B cell (primary cell): Measurements from ENCODE around the gene CUL5. TPM values are rescaled to one million over a fixed set of nuclear protein-coding genes. Genes with fewer than 3 reads are reported as not detected.

Source experiments
- ATAC-seq: fragments of 200-7000 bp; cut with Tn5 transposase; one replicate; pipeline ENCODE4 v1.10.0; 2021; ENCODE audit warnings: low read depth, mild to moderate bottlenecking, moderate number of reproducible peaks, moderate library complexity
- CTCF ChIA-PET: fragments of 350-600 bp; sonication (Branson Sonifier 250); formaldehyde crosslinking; loops from one replicate; lab custom pipeline; 2021; ENCODE audit warnings: antibody characterized with exemption, inconsistent platforms; lab: Charles Lee
- POLR2A ChIA-PET: fragments of 350-600 bp; sonication (Branson Sonifier 250); formaldehyde crosslinking; loops from one replicate; lab custom pipeline; 2021; ENCODE audit warnings: antibody characterized with exemption; lab: Charles Lee
- DNase-seq: peaks from one replicate; pipeline ENCODE4 v3.0.0; 2013
- H2AFZ ChIP-seq: 2 replicates; pipeline ENCODE4 v1.6.1; 2012; ENCODE audit warnings: mild to moderate bottlenecking, low read depth, low read length; ENCODE audit not compliant: insufficient read depth, poor library complexity, severe bottlenecking
- H3K27ac ChIP-seq, 2 donors: 1 replicate in 1 of 2; 2 replicates in 1 of 2; pipeline ENCODE4 v1.5.1; 2012 to 2013; ENCODE audit warnings: low read length in 2 of 2, mild to moderate bottlenecking in 2 of 2, moderate library complexity in 1 of 2
- H3K27me3 ChIP-seq, 4 experiments: fragments of 200-600 bp in 1 of 4; sonication (generic) in 1 of 4; replicated peaks in 1 of 4; 1 replicate in 2 of 4; 2 replicates in 2 of 4; pipeline versions ENCODE4 v1.6.1 to v1.7.0; 2013 to 2016; ENCODE audit warnings: low read length in 3 of 4, mild to moderate bottlenecking in 2 of 4, mixed read lengths in 1 of 4, moderate library complexity in 1 of 4; ENCODE audit not compliant: insufficient read depth in 4 of 4, control insufficient read depth in 3 of 4; ENCODE audit errors: control extremely low read depth in 1 of 4
- H3K36me3 ChIP-seq, 2 experiments: replicated peaks in 1 of 2; 1 replicate in 1 of 2; 2 replicates in 1 of 2; pipeline versions ENCODE4 v1.6.1 to v1.7.1; 2013; ENCODE audit warnings: low read length in 1 of 2; ENCODE audit not compliant: insufficient read depth in 2 of 2, control insufficient read depth in 1 of 2; ENCODE audit errors: control extremely low read depth in 1 of 2, extremely low read depth in 1 of 2
- H3K4me1 ChIP-seq, 2 donors: fragments of 200-600 bp in 1 of 2; sonication (generic) in 1 of 2; 1 replicate in 1 of 2; 2 replicates in 1 of 2; pipeline versions ENCODE4 v1.5.1 to v1.6.1; 2013 to 2017; ENCODE audit warnings: low read length in 2 of 2; ENCODE audit not compliant: control insufficient read depth in 2 of 2, insufficient read depth in 2 of 2
- H3K4me2 ChIP-seq: replicated peaks from 2 replicates; pipeline ENCODE3; 2012; ENCODE audit warnings: mild to moderate bottlenecking, low read depth, low read length; ENCODE audit not compliant: poor library complexity, severe bottlenecking
- H3K4me3 ChIP-seq, 5 experiments: fragments of 200-600 bp in 1 of 5; sonication (generic) in 1 of 5; 1 replicate in 3 of 5; 2 replicates in 2 of 5; pipeline versions ENCODE4 v1.5.1 to v1.7.0; 2011 to 2016; ENCODE audit warnings: low read length in 4 of 5, mild to moderate bottlenecking in 4 of 5, low read depth in 2 of 5, control low read depth in 1 of 5, moderate library complexity in 1 of 5; ENCODE audit not compliant: insufficient read depth in 1 of 5; ENCODE audit errors: control extremely low read depth in 1 of 5, extremely low read depth in 1 of 5
- H3K79me2 ChIP-seq: fragments of 200-600 bp; sonication (generic); one replicate; pipeline ENCODE4 v1.6.0; 2016; ENCODE audit warnings: low read length; ENCODE audit not compliant: control insufficient read depth, insufficient read depth
- H3K9ac ChIP-seq: fragments of 200-600 bp; sonication (generic); 2 replicates; pipeline ENCODE4 v1.6.1; 2017; ENCODE audit warnings: mild to moderate bottlenecking, low read length, moderate library complexity
- H3K9me3 ChIP-seq, 3 donors: one replicate each; pipeline versions ENCODE4 v1.6.1 to v1.7.1; 2013; ENCODE audit warnings: low read length in 2 of 3; ENCODE audit not compliant: control insufficient read depth in 2 of 3, insufficient read depth in 1 of 3; ENCODE audit errors: control extremely low read depth in 1 of 3
- H4K20me1 ChIP-seq: 2 replicates; pipeline ENCODE4 v1.6.0; 2012; ENCODE audit warnings: mild to moderate bottlenecking, low read length; ENCODE audit not compliant: insufficient read depth, control insufficient read depth, poor library complexity, severe bottlenecking
- H3K27ac Mint-ChIP-seq: one replicate; pipeline ENCODE4 v1.8.0; 2021; ENCODE audit warnings: mixed read lengths
- H3K27me3 Mint-ChIP-seq: one replicate; pipeline ENCODE4 v1.8.0; 2021; ENCODE audit warnings: mixed read lengths
- H3K4me1 Mint-ChIP-seq: one replicate; pipeline ENCODE4 v1.8.0; 2021; ENCODE audit warnings: mixed read lengths
- H3K4me3 Mint-ChIP-seq: one replicate; pipeline ENCODE4 v1.8.0; 2021; ENCODE audit warnings: mixed read lengths
- H3K9me3 Mint-ChIP-seq: one replicate; pipeline ENCODE4 v1.8.0; 2022; ENCODE audit warnings: mixed read lengths; ENCODE audit not compliant: insufficient read depth
- EZH2 ChIP-seq: IDR thresholded peaks from 2 replicates; pipeline ENCODE4 v1.6.1; 2012; ENCODE audit warnings: borderline replicate concordance, low read depth, mild to moderate bottlenecking, moderate library complexity, low read length; ENCODE audit not compliant: insufficient read depth, poor library complexity, severe bottlenecking
- WGBS: methylation state at CpG from one replicate; pipeline ENCODE4 v1.1.5; 2013; ENCODE audit warnings: missing lambda C conversion rate; ENCODE audit not compliant: insufficient coverage; 5-methylcytosine and 5-hydroxymethylcytosine counted together
- intact Hi-C: fragments of 100-400 bp; cut with micrococcal nuclease; formaldehyde crosslinking; loops from one replicate; pipeline ENCODE4 v1.10.0; 2022
- polyA plus RNA-seq: library from polyadenylated mRNA; depleted of rRNA; stranded (reverse); fragments of >200 nt; gene quantifications from 2 replicates; pipeline ENCODE4 v1.2.3, GENCODE V29; 2012
- total RNA-seq, 2 donors: library from RNA; stranded (reverse); fragments of 120-200 nt in 1 of 2; gene quantifications; 1 replicate in 1 of 2; 2 replicates in 1 of 2; pipeline versions ENCODE4 v1.2.3 to v1.2.4, GENCODE V29; 2013 to 2022
- TF ChIP-seq, protein P1 (sequence below): fragments of 200-600 bp; IDR thresholded peaks from one replicate; pipeline ENCODE4 v1.8.0; 2022; ENCODE audit warnings: antibody characterized with exemption, mild to moderate bottlenecking

The CUL5 gene
- total and polyA plus RNA-seq, 2 donors (not counting 1 experiment from before 2014, with no cell fraction given): 29.4 to 44.1 TPM

DNA sequence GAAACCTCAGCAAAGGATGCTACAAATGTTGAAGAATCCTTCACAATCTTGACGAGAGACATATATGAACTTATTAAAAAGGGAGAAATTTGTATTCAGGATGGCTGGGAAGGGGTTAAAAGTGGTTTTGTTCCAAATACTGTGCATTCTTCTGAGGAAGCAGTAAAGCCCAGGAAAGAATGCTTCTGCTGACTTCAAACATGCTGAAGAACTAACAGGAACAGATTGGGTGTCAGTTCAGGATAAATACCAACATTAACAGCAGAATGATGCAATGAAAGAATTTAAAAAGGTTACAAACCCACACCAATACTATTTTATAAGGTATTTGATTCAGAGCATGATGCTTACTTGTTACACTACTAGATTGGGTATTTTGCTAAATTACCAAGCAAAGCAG lies 46.5 kb upstream of the CUL5 start:
- no peak overlapping the region for H3K4me2 ChIP-seq
- no peaks in the 10 kb centered on the region for H3K4me1 ChIP-seq
- TF ChIP-seq, protein P1, sequence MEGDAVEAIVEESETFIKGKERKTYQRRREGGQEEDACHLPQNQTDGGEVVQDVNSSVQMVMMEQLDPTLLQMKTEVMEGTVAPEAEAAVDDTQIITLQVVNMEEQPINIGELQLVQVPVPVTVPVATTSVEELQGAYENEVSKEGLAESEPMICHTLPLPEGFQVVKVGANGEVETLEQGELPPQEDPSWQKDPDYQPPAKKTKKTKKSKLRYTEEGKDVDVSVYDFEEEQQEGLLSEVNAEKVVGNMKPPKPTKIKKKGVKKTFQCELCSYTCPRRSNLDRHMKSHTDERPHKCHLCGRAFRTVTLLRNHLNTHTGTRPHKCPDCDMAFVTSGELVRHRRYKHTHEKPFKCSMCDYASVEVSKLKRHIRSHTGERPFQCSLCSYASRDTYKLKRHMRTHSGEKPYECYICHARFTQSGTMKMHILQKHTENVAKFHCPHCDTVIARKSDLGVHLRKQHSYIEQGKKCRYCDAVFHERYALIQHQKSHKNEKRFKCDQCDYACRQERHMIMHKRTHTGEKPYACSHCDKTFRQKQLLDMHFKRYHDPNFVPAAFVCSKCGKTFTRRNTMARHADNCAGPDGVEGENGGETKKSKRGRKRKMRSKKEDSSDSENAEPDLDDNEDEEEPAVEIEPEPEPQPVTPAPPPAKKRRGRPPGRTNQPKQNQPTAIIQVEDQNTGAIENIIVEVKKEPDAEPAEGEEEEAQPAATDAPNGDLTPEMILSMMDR: no peak
- TF ChIP-seq EZH2: no peak
- Mint-ChIP-seq H3K27ac (no peak overlapping the region), H3K27me3 (no peaks in the 10 kb centered on the region), H3K4me3 (no peak overlapping the region), H3K9me3 (no peaks in the 10 kb centered on the region), H3K4me1 (no peaks in the 10 kb centered on the region)
- DNase-seq: no peak
- ChIA-PET POLR2A (no interaction called here), CTCF (no interaction called here)
- no peak for ATAC-seq
- no peaks in the 10 kb centered on the region for H3K27me3 ChIP-seq
- WGBS: 100% methylated on average over 1 of the region's 1 CpG
- H4K20me1 ChIP-seq: no peaks in the 10 kb centered on the region
- no peak overlapping the region for H3K4me3 ChIP-seq
- no peak overlapping the region for H3K27ac ChIP-seq
- H2AFZ ChIP-seq: no peak overlapping the region
- no peaks in the 10 kb centered on the region for H3K79me2 ChIP-seq
- intact Hi-C loops: no loop called here
- H3K9ac ChIP-seq: no peak overlapping the region
- H3K36me3 ChIP-seq: no peaks in the 10 kb centered on the region
- H3K9me3 ChIP-seq: no peaks in the 10 kb centered on the region

DNA sequence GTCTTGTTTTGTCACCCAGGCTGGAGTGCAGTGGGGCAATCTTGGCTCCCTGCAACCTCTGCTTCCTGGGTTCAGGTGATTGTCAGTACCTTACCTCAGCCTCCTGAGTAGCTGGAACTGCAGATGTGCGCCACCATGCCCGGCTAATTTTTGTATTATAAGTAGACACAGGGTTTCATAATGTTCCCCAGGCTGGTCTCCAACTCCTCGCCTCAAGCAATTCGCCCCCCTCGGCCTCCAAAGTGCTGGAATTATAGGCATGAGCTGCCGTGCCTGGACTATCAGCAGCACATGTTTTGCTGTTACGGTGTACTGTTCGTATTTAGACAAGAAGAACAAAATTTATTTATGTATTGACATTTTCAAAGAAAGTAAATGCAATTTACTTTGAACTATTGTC lies 45.6 kb upstream of the CUL5 start:
- ATAC-seq: no peak
- Histone ChIP-seq H3K9ac (no peak overlapping the region), H3K4me3 (no peak overlapping the region), H3K4me2 (no peak overlapping the region), H2AFZ (no peak overlapping the region), H3K27ac (no peak overlapping the region), H3K4me1 (no peaks in the 10 kb centered on the region), H3K36me3 (no peaks in the 10 kb centered on the region), H3K27me3 (no peaks in the 10 kb centered on the region), H3K79me2 (no peaks in the 10 kb centered on the region), H4K20me1 (no peaks in the 10 kb centered on the region), H3K9me3 (no peaks in the 10 kb centered on the region)
- ChIA-PET CTCF (no interaction called here), POLR2A (no interaction called here)
- H3K9me3 Mint-ChIP-seq: no peaks in the 10 kb centered on the region
- TF ChIP-seq, protein P1: no peak
- TF ChIP-seq EZH2: no peak
- intact Hi-C loops: no loop called here
- H3K27me3 Mint-ChIP-seq: no peaks in the 10 kb centered on the region
- no peak for DNase-seq
- no peaks in the 10 kb centered on the region for H3K4me1 Mint-ChIP-seq
- no peak overlapping the region for H3K4me3 Mint-ChIP-seq
- H3K27ac Mint-ChIP-seq: no peak overlapping the region
- WGBS: 100% methylated on average over 3 of the region's 8 CpGs
